GM23338 (cell line): Measurements from ENCODE around the gene LRMDA. TPM values are rescaled to one million over a fixed set of nuclear protein-coding genes. Genes with fewer than 3 reads are reported as not detected.

ENCODE experiments used
- ETS1 ChIP-seq: IDR thresholded peaks from 2 replicates; pipeline ENCODE4 v1.6.1; 2016; ENCODE audit warnings: antibody characterized with exemption
- EZH2 ChIP-seq: fragments of 200-600 bp; sonication (generic); IDR thresholded peaks from one replicate; pipeline ENCODE4 v1.8.0; 2017; ENCODE audit warnings: antibody characterized with exemption, mild to moderate bottlenecking, low read depth; ENCODE audit not compliant: unreplicated experiment
- EZH2phosphoT487 ChIP-seq: fragments of 200-600 bp; sonication (generic); IDR thresholded peaks from one replicate; pipeline ENCODE4 v1.8.1; 2018; ENCODE audit warnings: antibody characterized with exemption; ENCODE audit not compliant: unreplicated experiment
- JUNB ChIP-seq: IDR thresholded peaks from one replicate; pipeline ENCODE4 v1.6.1; 2016; ENCODE audit warnings: antibody characterized with exemption; ENCODE audit not compliant: unreplicated experiment
- NANOG ChIP-seq: IDR thresholded peaks from 2 replicates; pipeline ENCODE4 v1.6.1; 2016; ENCODE audit warnings: antibody characterized with exemption, borderline replicate concordance
- REST ChIP-seq: IDR thresholded peaks from one replicate; pipeline ENCODE4 v1.6.1; 2018; ENCODE audit warnings: antibody characterized with exemption; ENCODE audit not compliant: unreplicated experiment
- ZNF114 ChIP-seq: fragments of 250-450 bp; sonication (Bioruptor Pico); IDR thresholded peaks from 2 replicates; pipeline ENCODE4 v1.5.0; 2020; ENCODE audit warnings: mild to moderate bottlenecking, moderate library complexity
- ZNF331 ChIP-seq: fragments of 250-450 bp; sonication (Bioruptor Pico); IDR thresholded peaks from 2 replicates; pipeline ENCODE4 v1.5.0; 2020; ENCODE audit warnings: low read depth, mild to moderate bottlenecking, moderate library complexity
- ZNF462 ChIP-seq: fragments of 250-450 bp; sonication (Bioruptor Pico); IDR thresholded peaks from 2 replicates; pipeline ENCODE4 v1.5.0; 2020; ENCODE audit warnings: mild to moderate bottlenecking, moderate library complexity
- polyA plus RNA-seq: library from polyadenylated mRNA; unstranded; fragments of >200 nt; fragmentation: Nextera tagmentation; extraction: Ambion mirVana; gene quantifications from 2 replicates; pipeline ENCODE4 v1.2.1, GENCODE V29; 2016
- total RNA-seq: library from RNA; depleted of rRNA; stranded (reverse); fragments of >200 nt; shearing (Covaris generic); gene quantifications from 2 replicates; pipeline ENCODE4 v1.2.3, GENCODE V29; 2014

Gene LRMDA
- total and polyA plus RNA-seq, 2 experiments from 2014 or later: 0.90 to 1.8 TPM

- TF ChIP-seq ZNF462 (CRISPR knock-in tag): no peak
- TF ChIP-seq JUNB: no peak
- no peak for TF ChIP-seq NANOG
- TF ChIP-seq EZH2phosphoT487: no peak
- no peak for TF ChIP-seq EZH2
- TF ChIP-seq ZNF331 (CRISPR knock-in tag): no peak
- no peak for TF ChIP-seq ETS1
- TF ChIP-seq ZNF114: no peak
- no peak for TF ChIP-seq REST
These were observed 488.5 kb downstream of the LRMDA start (continued) for GRCh38 chr10:75919913-75920312.
